Measurements from ENCODE around the gene TIGAR. TPM values are rescaled to one million over a fixed set of nuclear protein-coding genes. Genes with fewer than 3 reads are reported as not detected.

TIGAR gene
- total and polyA plus RNA-seq, 2 donors (not counting 3 experiments of a cell fraction or from before 2014, with no cell fraction given): 5.6 to 31.2 TPM

GRCh38 chr12:4356041-4356327 lies 35.0 kb downstream of the TIGAR start:
- ChIA-PET CTCF (no interaction called here), POLR2A (no interaction called here)
- dilution Hi-C loops (cut with MboI; ENCODE audit: extremely low pct_ligation_motif_present, low sequenced_read_pairs) (no loop called here), intact Hi-C loops (cut with micrococcal nuclease) (no loop called here)
- H3K27me3 ChIP-seq (ENCODE audit: control insufficient read depth in 2 of 2, insufficient read depth in 2 of 2, low read length in 2 of 2): no peaks in the 10 kb centered on the region
- no peaks in the 10 kb centered on the region for H3K9me3 ChIP-seq (replicated peaks; ENCODE audit: control insufficient read depth, insufficient read depth, low read length)
- TF ChIP-seq MAX (IDR thresholded peaks at IDR 0.05; ENCODE audit: insufficient read depth, insufficient read length): no peak
- peak; percentile 19 for TF ChIP-seq POLR2A (IDR thresholded peaks at IDR 0.05; ENCODE audit: low read depth, low read length)
- TF ChIP-seq GATA2 (IDR thresholded peaks at IDR 0.05; ENCODE audit: insufficient read depth, insufficient read length, low read depth, low read length): no peak
- peak; percentile 42 to 47 for TF ChIP-seq CTCF (IDR thresholded peaks at IDR 0.05; ENCODE audit: extremely low read depth in 1 of 2, insufficient read depth in 1 of 2, low read depth in 1 of 2, low read length in 2 of 2)
- DNase-seq (ENCODE audit: low read depth, low spot score) (peak; percentile 19), FAIRE-seq (no peak)
- no peak overlapping the region for H3K9ac ChIP-seq (replicated peaks; ENCODE audit: extremely low read depth, insufficient read depth, low read length)
- no peak overlapping the region for H3K4me2 ChIP-seq (ENCODE audit: insufficient read depth, low read length)
- no peaks in the 10 kb centered on the region for H4K20me1 ChIP-seq (replicated peaks; ENCODE audit: control insufficient read depth, extremely low read depth, insufficient read depth, low read length)
- no peak overlapping the region for H3K4me3 ChIP-seq (replicated peaks in 1 of 3; ENCODE audit: insufficient read depth in 1 of 3, low read depth in 1 of 3, low read length in 3 of 3)
- no peaks in the 10 kb centered on the region for H3K79me2 ChIP-seq (ENCODE audit: control insufficient read depth, insufficient read depth, low read length)
- no peaks in the 10 kb centered on the region for H3K4me1 ChIP-seq (ENCODE audit: control insufficient read depth, extremely low read depth, insufficient read depth, low read length)
- no peaks in the 10 kb centered on the region for H3K9me1 ChIP-seq (replicated peaks; ENCODE audit: control insufficient read depth, extremely low read depth, insufficient read depth, low read length)
- no peak overlapping the region for H2AFZ ChIP-seq (ENCODE audit: low read depth, low read length)
- peaks cover 4 to 9% of the 10 kb centered on the region in 2 experiments for H3K36me3 ChIP-seq (ENCODE audit: control insufficient read depth in 2 of 2, extremely low read depth in 1 of 2, insufficient read depth in 2 of 2, low read length in 2 of 2)
- no TSS peak for BruUV-seq (replicated peaks)
- no peak overlapping the region for H3K27ac ChIP-seq (ENCODE audit: insufficient read depth, low read depth, low read length)

- Histone ChIP-seq H3K27me3 (ENCODE audit: control insufficient read depth in 2 of 2, insufficient read depth in 2 of 2, low read length in 2 of 2) (peaks cover 0 to 11% of the 10 kb centered on the region in 2 experiments), H3K27ac (ENCODE audit: insufficient read depth, low read depth, low read length) (no peak overlapping the region), H3K9me1 (replicated peaks; ENCODE audit: control insufficient read depth, extremely low read depth, insufficient read depth, low read length) (no peaks in the 10 kb centered on the region), H2AFZ (ENCODE audit: low read depth, low read length) (no peak overlapping the region), H4K20me1 (replicated peaks; ENCODE audit: control insufficient read depth, extremely low read depth, insufficient read depth, low read length) (no peaks in the 10 kb centered on the region), H3K4me2 (ENCODE audit: insufficient read depth, low read length) (no peak overlapping the region), H3K9ac (replicated peaks; ENCODE audit: extremely low read depth, insufficient read depth, low read length) (no peak overlapping the region), H3K4me3 (replicated peaks in 1 of 3; ENCODE audit: insufficient read depth in 1 of 3, low read depth in 1 of 3, low read length in 3 of 3) (no peak overlapping the region), H3K9me3 (replicated peaks; ENCODE audit: control insufficient read depth, insufficient read depth, low read length) (no peaks in the 10 kb centered on the region), H3K79me2 (ENCODE audit: control insufficient read depth, insufficient read depth, low read length) (no peaks in the 10 kb centered on the region), H3K4me1 (ENCODE audit: control insufficient read depth, extremely low read depth, insufficient read depth, low read length) (no peaks in the 10 kb centered on the region), H3K36me3 (ENCODE audit: control insufficient read depth in 2 of 2, extremely low read depth in 1 of 2, insufficient read depth in 2 of 2, low read length in 2 of 2) (no peaks in the 10 kb centered on the region)
- TF ChIP-seq MYC (IDR thresholded peaks at IDR 0.05; ENCODE audit: low read depth, low read length) (no peak), JUN (IDR thresholded peaks at IDR 0.05; ENCODE audit: borderline replicate concordance, insufficient read depth, insufficient read length, low read depth) (no peak), EZH2 (IDR thresholded peaks at IDR 0.05; ENCODE audit: borderline replicate concordance, low read depth, low read length, severe bottlenecking) (no peak), FOS (IDR thresholded peaks at IDR 0.05; ENCODE audit: borderline replicate concordance, insufficient read depth, low read length) (no peak), CTCF (IDR thresholded peaks at IDR 0.05; ENCODE audit: extremely low read depth in 1 of 2, insufficient read depth in 1 of 2, low read depth in 1 of 2, low read length in 2 of 2) (no peak), POLR2A (IDR thresholded peaks at IDR 0.05; ENCODE audit: low read depth, low read length) (no peak), GATA2 (IDR thresholded peaks at IDR 0.05; ENCODE audit: insufficient read depth, insufficient read length, low read depth, low read length) (no peak), POLR2AphosphoS5 (IDR thresholded peaks at IDR 0.05; ENCODE audit: insufficient read depth, low read depth, low read length) (no peak), MAX (IDR thresholded peaks at IDR 0.05; ENCODE audit: insufficient read depth, insufficient read length) (no peak)
- CTCF ChIA-PET: interaction anchor here (1.4 kb wide), 1 partner anchor 55 kb away, joined by 4 read pairs; no protein-coding TSS in a partner anchor
- POLR2A ChIA-PET: no interaction called here
- DNase-seq (ENCODE audit: low read depth, low spot score) (no peak), FAIRE-seq (no peak)
- intact Hi-C loops (cut with micrococcal nuclease) (no loop called here), dilution Hi-C loops (cut with MboI; ENCODE audit: extremely low pct_ligation_motif_present, low sequenced_read_pairs) (no loop called here)
- no TSS peak for BruUV-seq (replicated peaks)
Observed at GRCh38 chr12:4366090-4366489, 45.1 kb downstream of the TIGAR start.
